Astrocyte (in vitro differentiated cells and primary cell): ENCODE data around the gene SOX30. TPM values are rescaled to one million over a fixed set of nuclear protein-coding genes. Genes with fewer than 3 reads are reported as not detected.
"Not testable (repeated sequence)": the region's sequence is repeated elsewhere in the genome, so short reads cannot be mapped to it uniquely, and the experiment has no call there.

Source experiments
- DNase-seq: peaks from one replicate; pipeline ENCODE4 v3.0.0-alpha.2; 2010; ENCODE audit warnings: low read depth
- FAIRE-seq: peaks from 2 replicates; lab custom pipeline; 2011; peaks lifted over from hg19 to GRCh38; lab: Jason Lieb, UNC
- H2AFZ ChIP-seq: 2 replicates; pipeline ENCODE4 v1.6.0; 2012; ENCODE audit warnings: low read depth, low read length, inconsistent platforms
- H3K27ac ChIP-seq: 2 replicates; pipeline ENCODE4 v1.5.1; 2011; ENCODE audit warnings: low read depth, low read length, inconsistent platforms
- H3K27me3 ChIP-seq: 2 replicates; pipeline ENCODE4 v1.6.0; 2011; ENCODE audit warnings: low read length, inconsistent platforms; ENCODE audit not compliant: insufficient read depth
- H3K36me3 ChIP-seq: 2 replicates; pipeline ENCODE4 v1.5.1; 2011; ENCODE audit warnings: low read length, inconsistent platforms; ENCODE audit not compliant: insufficient read depth
- H3K4me1 ChIP-seq: 2 replicates; pipeline ENCODE4 v1.5.1; 2011; ENCODE audit warnings: low read length, inconsistent platforms; ENCODE audit not compliant: insufficient read depth
- H3K4me2 ChIP-seq: 2 replicates; pipeline ENCODE4 v1.6.0; 2012; ENCODE audit warnings: low read length, inconsistent platforms
- H3K4me3 ChIP-seq: 2 replicates; pipeline ENCODE4 v1.5.1; 2011; ENCODE audit warnings: low read depth, mild to moderate bottlenecking, low read length, inconsistent platforms; ENCODE audit not compliant: insufficient read depth
- H3K79me2 ChIP-seq: 2 replicates; pipeline ENCODE4 v1.6.0; 2012; ENCODE audit warnings: mild to moderate bottlenecking, low read length, inconsistent platforms; ENCODE audit not compliant: insufficient read depth
- H3K9ac ChIP-seq: 2 replicates; pipeline ENCODE4 v1.6.0; 2012; ENCODE audit warnings: mild to moderate bottlenecking, low read length, inconsistent platforms
- H3K9me3 ChIP-seq: 2 replicates; pipeline ENCODE4 v1.5.1; 2012; ENCODE audit warnings: low read depth, mild to moderate bottlenecking, low read length, inconsistent platforms; ENCODE audit not compliant: insufficient read depth
- H4K20me1 ChIP-seq: 2 replicates; pipeline ENCODE4 v1.6.0; 2012; ENCODE audit warnings: low read length, inconsistent platforms; ENCODE audit not compliant: insufficient read depth
- H3K27ac Mint-ChIP-seq: one replicate; pipeline ENCODE4 v1.8.0; 2021; ENCODE audit warnings: mild to moderate bottlenecking, mixed read lengths; ENCODE audit not compliant: unreplicated experiment
- H3K27me3 Mint-ChIP-seq: one replicate; pipeline ENCODE4 v1.8.0; 2021; ENCODE audit warnings: low read depth, mixed read lengths; ENCODE audit not compliant: unreplicated experiment
- H3K36me3 Mint-ChIP-seq: one replicate; pipeline ENCODE4 v1.8.0; 2021; ENCODE audit warnings: low read depth, mixed read lengths; ENCODE audit not compliant: unreplicated experiment
- H3K4me1 Mint-ChIP-seq: one replicate; pipeline ENCODE4 v1.8.0; 2021; ENCODE audit warnings: low read depth, mixed read lengths; ENCODE audit not compliant: unreplicated experiment
- H3K4me3 Mint-ChIP-seq: one replicate; pipeline ENCODE4 v1.8.0; 2021; ENCODE audit warnings: mild to moderate bottlenecking, moderate library complexity, mixed read lengths; ENCODE audit not compliant: unreplicated experiment
- H3K9me3 Mint-ChIP-seq: one replicate; pipeline ENCODE4 v1.8.0; 2021; ENCODE audit warnings: mild to moderate bottlenecking, mixed read lengths; ENCODE audit not compliant: unreplicated experiment
- CTCF ChIP-seq: IDR thresholded peaks from 2 replicates; pipeline ENCODE4 v1.5.1; 2011; ENCODE audit warnings: low read depth, mild to moderate bottlenecking, inconsistent platforms, low read length, moderate library complexity; ENCODE audit not compliant: insufficient read depth
- EZH2 ChIP-seq: IDR thresholded peaks from 2 replicates; pipeline ENCODE4 v1.6.1; 2012; ENCODE audit warnings: mild to moderate bottlenecking, low read length, inconsistent platforms; ENCODE audit not compliant: insufficient read depth
- total RNA-seq: library from RNA; stranded (reverse); gene quantifications from 2 replicates; pipeline ENCODE4 v1.2.1, GENCODE V29; 2021

SOX30 gene
- total RNA-seq, 1 donor from 2014 or later, result 0.14 TPM

DNA sequence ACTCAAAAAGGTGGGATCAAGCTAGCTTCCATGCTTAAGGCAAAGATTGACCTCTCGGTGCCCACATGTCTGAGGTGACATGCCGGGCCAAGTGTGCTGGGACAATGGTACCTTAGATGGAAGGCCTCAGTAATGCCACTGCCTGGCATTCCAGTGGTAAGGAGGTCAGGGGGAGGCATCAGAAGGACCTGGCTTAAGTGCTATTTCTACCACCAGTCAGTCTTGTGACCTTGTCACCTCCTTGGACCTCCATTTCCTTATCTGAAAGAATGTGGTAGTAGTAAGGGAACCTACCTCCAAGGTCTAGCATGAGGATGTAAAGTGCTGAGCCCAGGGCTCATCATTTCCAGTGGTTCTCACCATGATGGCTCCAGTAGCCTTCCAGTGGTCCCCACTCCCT lies 28.0 kb upstream of the SOX30 start:
- FAIRE-seq, result no peak
- peaks cover 16% of the 10 kb centered on the region for H3K27me3 Mint-ChIP-seq

DNA sequence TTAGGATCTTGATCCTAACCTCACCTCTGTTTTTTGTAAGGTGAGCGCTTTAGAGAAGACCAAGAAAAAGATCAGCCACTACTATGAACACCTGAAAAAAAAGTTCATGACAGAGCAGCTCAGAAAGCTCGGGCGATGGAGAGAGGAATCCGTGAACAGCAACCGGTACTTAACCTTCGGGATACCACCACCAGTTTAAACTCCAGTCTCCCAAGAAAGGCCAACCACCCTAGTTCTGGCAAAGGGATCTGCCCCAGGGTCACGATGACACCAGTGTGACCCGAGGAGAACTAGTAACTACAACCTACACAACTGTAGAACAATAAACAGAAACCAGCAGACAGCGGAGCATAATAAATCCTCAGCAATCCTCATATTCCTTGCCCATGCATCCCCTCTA lies 27.6 kb upstream of the SOX30 start:
- FAIRE-seq (no peak), DNase-seq (no peak)
- H3K9ac ChIP-seq, result no peak overlapping the region
- no peaks in the 10 kb centered on the region for H3K79me2 ChIP-seq
- no peak overlapping the region for H3K27ac Mint-ChIP-seq
- H3K4me1 ChIP-seq, result no peaks in the 10 kb centered on the region
- peaks cover 17% of the 10 kb centered on the region for H3K27me3 Mint-ChIP-seq
- H3K4me1 Mint-ChIP-seq, result no peaks in the 10 kb centered on the region
- no peak overlapping the region for H3K4me3 Mint-ChIP-seq
- H3K27ac ChIP-seq, result no peak overlapping the region
- H2AFZ ChIP-seq, result no peak overlapping the region
- H3K9me3 Mint-ChIP-seq, result peaks cover 4% of the 10 kb centered on the region
- no peaks in the 10 kb centered on the region for H3K9me3 ChIP-seq
- no peak overlapping the region for H3K4me3 ChIP-seq
- H3K27me3 ChIP-seq, result no peaks in the 10 kb centered on the region
- no peaks in the 10 kb centered on the region for H3K36me3 Mint-ChIP-seq
- no peak overlapping the region for H3K4me2 ChIP-seq
- TF ChIP-seq CTCF, result no peak
- no peaks in the 10 kb centered on the region for H3K36me3 ChIP-seq
- H4K20me1 ChIP-seq, result no peaks in the 10 kb centered on the region

More for the DNA sequence above, 28.0 kb upstream of the SOX30 start:
- Histone ChIP-seq H3K36me3 (no peaks in the 10 kb centered on the region), H3K27ac (no peak overlapping the region), H3K79me2 (no peaks in the 10 kb centered on the region), H3K9ac (no peak overlapping the region), H3K4me1 (no peaks in the 10 kb centered on the region), H3K4me2 (no peak overlapping the region), H3K27me3 (no peaks in the 10 kb centered on the region), H3K9me3 (no peaks in the 10 kb centered on the region), H3K4me3 (no peak overlapping the region), H4K20me1 (no peaks in the 10 kb centered on the region), H2AFZ (no peak overlapping the region)
- Mint-ChIP-seq H3K9me3 (peaks cover 4% of the 10 kb centered on the region), H3K4me3 (no peak overlapping the region), H3K27ac (no peak overlapping the region), H3K36me3 (no peaks in the 10 kb centered on the region), H3K4me1 (no peaks in the 10 kb centered on the region)
- TF ChIP-seq CTCF, result no peak
- TF ChIP-seq EZH2, result no peak
- no peak for DNase-seq

GRCh38 chr5:157677931-157678330 lies 25.7 kb upstream of the SOX30 start:
- no peak overlapping the region for H3K4me3 ChIP-seq
- no peaks in the 10 kb centered on the region for H3K4me1 Mint-ChIP-seq
- no peak overlapping the region for H3K27ac Mint-ChIP-seq

DNA sequence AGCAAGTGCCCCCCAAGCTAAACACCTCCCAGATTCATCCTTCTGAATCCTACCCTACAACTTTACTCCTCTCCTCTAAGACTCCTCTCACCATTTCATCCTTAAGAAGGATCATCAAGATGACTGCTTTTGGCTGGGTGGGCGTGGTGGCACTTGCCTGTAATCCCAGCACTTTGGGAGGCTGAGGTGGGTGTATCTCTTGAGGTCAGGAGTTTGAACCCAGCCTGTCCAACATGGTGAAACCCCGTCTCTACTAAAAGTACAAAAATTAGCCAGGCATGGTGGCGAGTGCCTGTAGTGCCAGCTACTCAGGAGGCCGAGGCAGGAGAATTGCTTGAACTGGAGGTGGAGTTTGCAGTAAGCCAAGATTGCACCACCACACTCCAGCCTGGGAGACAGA lies 22.1 kb upstream of the SOX30 start:
- H3K27ac ChIP-seq, H3K36me3 ChIP-seq, H3K4me1 ChIP-seq, H3K9me3 ChIP-seq, H3K4me2 ChIP-seq, H3K27me3 ChIP-seq, H2AFZ ChIP-seq, H3K9ac ChIP-seq, H4K20me1 ChIP-seq, H3K27ac Mint-ChIP-seq, H3K4me3 ChIP-seq, H3K4me3 Mint-ChIP-seq, H3K36me3 Mint-ChIP-seq, FAIRE-seq, H3K9me3 Mint-ChIP-seq, DNase-seq, H3K79me2 ChIP-seq, H3K4me1 Mint-ChIP-seq: not testable (repeated sequence)
- H3K27me3 Mint-ChIP-seq, result peaks cover 26% of the 10 kb centered on the region

More at GRCh38 chr5:157677931-157678330, 25.7 kb upstream of the SOX30 start:
- H3K4me3 Mint-ChIP-seq, result no peak overlapping the region
- H3K4me2 ChIP-seq, result no peak overlapping the region
- H3K36me3 Mint-ChIP-seq, result no peaks in the 10 kb centered on the region
- peaks cover 21% of the 10 kb centered on the region for H3K27me3 Mint-ChIP-seq
- H3K27me3 ChIP-seq, result no peaks in the 10 kb centered on the region
- H3K79me2 ChIP-seq, result no peaks in the 10 kb centered on the region
- H3K9ac ChIP-seq, result no peak overlapping the region
- peaks cover 4% of the 10 kb centered on the region for H3K9me3 Mint-ChIP-seq
- H2AFZ ChIP-seq, result no peak overlapping the region
- no peak for DNase-seq
- no peaks in the 10 kb centered on the region for H3K36me3 ChIP-seq
- H3K9me3 ChIP-seq, result no peaks in the 10 kb centered on the region
- no peak overlapping the region for H3K27ac ChIP-seq
- no peaks in the 10 kb centered on the region for H3K4me1 ChIP-seq
- TF ChIP-seq EZH2, result no peak
- no peak for TF ChIP-seq CTCF
- FAIRE-seq, result no peak
- no peaks in the 10 kb centered on the region for H4K20me1 ChIP-seq
